GM12865 (cell line): ENCODE data around the gene RUBCNL.

Experiments used
- DNase-seq: peaks from one replicate; pipeline ENCODE4 v3.0.0; 2010; ENCODE audit warnings: low read depth
- H3K4me3 ChIP-seq: 2 replicates; pipeline ENCODE4 v1.5.1; 2011; ENCODE audit warnings: mild to moderate bottlenecking, low read depth, low read length, control low read depth
- TF ChIP-seq, protein P1 (sequence below): IDR thresholded peaks from 2 replicates; pipeline ENCODE4 v1.5.1; 2011; ENCODE audit warnings: low read length, control low read depth, low read depth, inconsistent platforms; ENCODE audit not compliant: insufficient read depth; ENCODE audit errors: missing control alignments

RUBCNL gene

GRCh38 chr13:46342538-46342937 lies 44.5 kb downstream of the RUBCNL start:
- no peak overlapping the region for H3K4me3 ChIP-seq
- DNase-seq = no peak
- TF ChIP-seq, protein P1, sequence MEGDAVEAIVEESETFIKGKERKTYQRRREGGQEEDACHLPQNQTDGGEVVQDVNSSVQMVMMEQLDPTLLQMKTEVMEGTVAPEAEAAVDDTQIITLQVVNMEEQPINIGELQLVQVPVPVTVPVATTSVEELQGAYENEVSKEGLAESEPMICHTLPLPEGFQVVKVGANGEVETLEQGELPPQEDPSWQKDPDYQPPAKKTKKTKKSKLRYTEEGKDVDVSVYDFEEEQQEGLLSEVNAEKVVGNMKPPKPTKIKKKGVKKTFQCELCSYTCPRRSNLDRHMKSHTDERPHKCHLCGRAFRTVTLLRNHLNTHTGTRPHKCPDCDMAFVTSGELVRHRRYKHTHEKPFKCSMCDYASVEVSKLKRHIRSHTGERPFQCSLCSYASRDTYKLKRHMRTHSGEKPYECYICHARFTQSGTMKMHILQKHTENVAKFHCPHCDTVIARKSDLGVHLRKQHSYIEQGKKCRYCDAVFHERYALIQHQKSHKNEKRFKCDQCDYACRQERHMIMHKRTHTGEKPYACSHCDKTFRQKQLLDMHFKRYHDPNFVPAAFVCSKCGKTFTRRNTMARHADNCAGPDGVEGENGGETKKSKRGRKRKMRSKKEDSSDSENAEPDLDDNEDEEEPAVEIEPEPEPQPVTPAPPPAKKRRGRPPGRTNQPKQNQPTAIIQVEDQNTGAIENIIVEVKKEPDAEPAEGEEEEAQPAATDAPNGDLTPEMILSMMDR = no peak

DNA sequence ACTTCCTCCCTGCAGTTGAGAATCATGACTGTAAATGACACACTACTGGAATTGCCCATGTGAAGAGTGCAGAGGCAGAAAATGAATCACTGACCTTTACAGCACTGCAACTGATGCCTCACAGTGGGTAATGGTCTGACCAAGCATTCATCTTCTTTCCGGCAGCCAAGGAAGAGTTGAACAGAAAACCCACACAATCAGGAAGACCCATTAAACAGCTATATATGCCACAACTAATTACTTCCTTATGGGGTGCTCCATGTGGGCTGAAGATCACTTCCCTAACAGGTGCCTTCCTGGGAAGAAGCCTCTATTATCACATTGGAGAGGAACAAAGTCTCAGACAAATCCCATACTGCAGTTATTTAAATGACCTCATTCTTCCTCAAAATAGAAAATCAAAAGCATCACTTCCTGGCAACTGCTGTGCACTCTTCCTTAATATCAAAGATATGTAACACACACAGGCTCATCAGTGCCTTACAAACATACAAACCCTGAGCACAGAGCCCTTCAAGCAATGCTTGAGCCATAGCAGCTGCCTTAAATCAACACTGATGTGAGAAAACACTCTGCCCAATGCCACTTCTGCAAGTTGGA lies 45.8 kb downstream of the RUBCNL start:
- TF ChIP-seq, protein P1 = no peak
- no peak overlapping the region for H3K4me3 ChIP-seq
- peak; percentile 66 for DNase-seq

GRCh38 chr13:46340631-46341111 lies 46.4 kb downstream of the RUBCNL start:
- no peak for DNase-seq
- no peak overlapping the region for H3K4me3 ChIP-seq
- TF ChIP-seq, protein P1 = no peak

DNA sequence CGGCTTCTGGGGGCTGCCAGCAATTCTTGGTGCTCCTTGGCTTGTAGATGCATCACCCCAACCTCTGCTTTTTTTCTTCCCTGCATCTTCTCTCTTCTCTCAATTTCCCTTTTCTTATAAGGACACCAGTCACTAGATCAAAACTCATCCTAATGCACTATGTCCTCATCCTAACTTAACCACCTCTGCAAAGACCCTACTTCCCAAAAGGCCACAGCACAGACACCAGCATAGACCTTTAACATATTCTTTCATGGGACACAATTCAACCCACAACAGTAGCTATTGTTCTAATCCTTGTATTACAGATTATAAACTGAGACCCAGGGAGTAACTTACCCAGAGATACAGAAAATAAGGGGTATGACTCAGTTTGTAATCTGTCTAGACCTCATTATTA lies 47.0 kb downstream of the RUBCNL start:
- TF ChIP-seq, protein P1 = no peak
- DNase-seq = no peak
- no peak overlapping the region for H3K4me3 ChIP-seq

- TF ChIP-seq, protein P1 = no peak
- DNase-seq = peak; percentile 68
Measured at GRCh38 chr13:46339035-46339666, 47.9 kb downstream of the RUBCNL start.

DNA sequence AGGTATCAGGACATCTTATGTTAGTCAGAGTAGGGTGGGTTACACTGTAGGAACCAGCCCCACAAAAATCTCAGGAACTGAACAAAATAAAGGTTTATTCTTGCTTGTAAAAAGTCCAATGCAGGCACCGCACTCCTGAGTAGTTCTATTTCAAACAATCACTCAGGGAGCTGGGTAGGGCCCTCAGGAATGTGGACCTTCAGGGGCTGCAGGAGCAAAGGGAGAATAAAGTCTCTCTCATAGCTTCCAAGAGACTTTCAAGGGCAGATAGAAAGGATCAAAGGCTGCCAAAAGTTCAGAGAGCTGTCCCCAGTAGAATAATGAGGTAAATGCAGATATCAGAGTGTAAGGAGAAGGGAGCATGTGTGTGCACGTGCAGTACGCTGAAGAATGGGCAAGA lies 49.4 kb downstream of the RUBCNL start:
- TF ChIP-seq, protein P1 = no peak
- no peak overlapping the region for H3K4me3 ChIP-seq
- DNase-seq = no peak

More at GRCh38 chr13:46339035-46339666, 47.9 kb downstream of the RUBCNL start:
- no peak overlapping the region for H3K4me3 ChIP-seq
